ENCODE measurements around the gene ING2.
"Not testable (repeated sequence)": the region's sequence is repeated elsewhere in the genome, so short reads cannot be mapped to it uniquely, and the experiment has no call there.

The ING2 gene, protein sequence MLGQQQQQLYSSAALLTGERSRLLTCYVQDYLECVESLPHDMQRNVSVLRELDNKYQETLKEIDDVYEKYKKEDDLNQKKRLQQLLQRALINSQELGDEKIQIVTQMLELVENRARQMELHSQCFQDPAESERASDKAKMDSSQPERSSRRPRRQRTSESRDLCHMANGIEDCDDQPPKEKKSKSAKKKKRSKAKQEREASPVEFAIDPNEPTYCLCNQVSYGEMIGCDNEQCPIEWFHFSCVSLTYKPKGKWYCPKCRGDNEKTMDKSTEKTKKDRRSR

DNA sequence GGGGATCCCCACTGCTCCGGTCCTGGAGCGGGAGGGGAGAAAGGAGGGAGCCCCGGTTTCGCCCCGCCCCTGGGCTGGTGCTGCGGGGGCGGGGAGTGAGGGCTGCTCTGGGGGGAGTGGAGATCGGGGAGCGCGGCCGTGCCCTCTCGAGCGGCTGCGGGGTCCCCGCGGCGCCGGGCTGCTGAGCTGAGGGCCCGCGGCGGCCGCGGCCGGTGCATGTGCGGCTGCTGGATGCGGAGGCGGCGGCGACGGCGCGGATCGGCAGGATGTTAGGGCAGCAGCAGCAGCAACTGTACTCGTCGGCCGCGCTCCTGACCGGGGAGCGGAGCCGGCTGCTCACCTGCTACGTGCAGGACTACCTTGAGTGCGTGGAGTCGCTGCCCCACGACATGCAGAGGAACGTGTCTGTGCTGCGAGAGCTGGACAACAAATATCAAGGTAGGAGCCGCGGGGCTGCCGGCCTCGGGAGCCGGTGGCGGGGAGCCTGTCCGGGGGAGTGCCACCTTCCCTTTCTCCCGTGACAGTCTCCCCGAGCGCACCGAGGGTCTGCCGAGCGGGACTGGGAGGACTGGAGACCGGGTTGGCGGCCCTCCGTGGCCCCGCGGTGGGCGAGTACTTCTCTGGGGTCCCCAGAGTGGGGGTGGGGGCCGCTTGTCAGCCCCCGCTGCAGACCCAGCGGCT lies at the start of gene ING2:
TSS of gene ING2 (plus strand) at position 129 of the 681 bp plus-strand sequence. CDS start at position 267, 138 bp downstream.
- DNase-seq, result no peak

DNA sequence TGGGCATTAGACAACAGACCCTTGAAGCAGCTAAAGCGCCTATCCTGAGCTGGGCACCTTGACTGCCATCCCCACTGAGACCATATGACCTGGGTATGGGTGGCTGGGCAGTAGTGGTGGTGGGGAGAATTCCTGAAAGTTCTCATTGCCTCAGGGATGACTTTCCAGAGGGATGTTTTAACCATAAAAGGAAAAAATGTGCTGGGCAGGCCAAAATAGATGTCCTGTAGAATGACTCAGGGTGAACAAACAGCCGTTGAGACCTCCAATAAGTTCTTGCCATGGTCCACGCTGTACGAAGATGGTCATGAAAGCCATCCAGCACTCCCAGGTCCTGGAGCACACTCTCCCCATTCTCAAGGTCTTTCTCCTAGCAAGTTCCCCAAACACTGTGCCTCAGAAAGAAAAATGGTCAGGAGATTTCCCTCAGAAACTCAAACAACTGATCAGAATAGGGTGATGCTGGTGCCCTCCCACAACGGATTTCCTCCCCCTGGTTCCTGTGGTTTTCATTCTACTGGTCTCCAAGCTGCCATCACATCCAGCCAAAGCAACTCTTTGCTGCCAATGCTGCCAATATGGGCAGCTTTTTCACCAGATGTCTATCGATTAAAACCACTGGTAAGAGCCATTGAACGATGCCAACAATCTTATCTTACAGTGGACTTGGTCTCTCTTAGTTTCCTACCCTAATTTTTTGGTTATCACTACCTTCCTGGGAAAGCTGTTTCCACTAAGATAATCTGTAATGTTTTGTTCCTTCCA lies 49.2 kb upstream of the ING2 start:
- no peak for DNase-seq

DNA sequence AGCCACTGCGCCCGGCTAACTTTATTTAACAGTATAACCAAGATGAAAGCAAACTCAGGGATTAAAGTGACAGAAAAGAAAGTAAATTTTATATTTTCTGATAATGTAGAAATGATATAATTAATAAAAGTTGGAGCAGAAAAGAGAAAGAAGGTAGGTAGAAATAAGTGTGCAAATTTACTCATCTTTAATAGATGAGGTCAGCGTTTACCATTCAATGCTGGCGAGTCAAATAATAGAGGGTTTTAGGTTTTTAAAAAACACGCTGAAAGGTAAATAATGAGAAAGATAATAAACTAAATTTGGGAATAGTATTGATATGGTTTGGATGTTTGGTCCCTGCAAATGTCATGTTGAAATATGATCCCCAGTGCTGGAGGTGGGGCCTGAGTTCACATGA lies 46.9 kb upstream of the ING2 start:
- DNase-seq, result no peak

DNA sequence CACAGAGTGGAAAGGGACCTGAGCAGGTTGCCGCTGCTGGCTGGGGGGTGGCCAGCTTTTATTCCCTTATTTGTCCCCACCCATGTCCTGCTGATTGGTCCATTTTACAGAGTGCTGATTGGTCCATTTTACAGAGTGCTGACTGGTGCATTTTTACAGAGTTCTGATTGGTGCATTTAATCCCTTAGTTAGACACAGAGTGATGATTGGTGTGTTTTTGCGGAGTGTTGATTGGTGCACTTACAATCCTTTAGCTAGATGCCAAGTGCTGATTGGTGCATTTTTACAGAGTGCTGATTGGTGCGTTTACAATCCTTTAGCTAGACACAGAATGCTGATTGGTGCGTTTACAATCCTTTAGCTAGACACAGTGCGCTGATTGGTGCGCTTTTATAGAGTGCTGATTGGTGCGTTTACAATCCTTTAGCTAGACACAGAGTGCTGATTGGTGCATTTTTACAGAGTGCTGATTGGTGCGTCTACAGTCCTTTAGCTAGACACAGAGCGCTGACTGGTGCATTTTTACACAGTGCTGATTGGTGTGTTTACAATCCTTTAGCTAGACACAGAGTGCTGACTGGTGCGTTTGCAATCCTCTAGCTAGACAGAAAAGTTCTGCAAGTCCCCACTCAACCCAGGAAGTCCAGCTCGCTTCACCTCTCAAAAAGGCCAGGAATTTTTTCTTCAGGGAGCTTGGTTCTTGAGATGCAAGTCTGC lies 40.8 kb upstream of the ING2 start:
- DNase-seq, result not testable (repeated sequence)

DNA sequence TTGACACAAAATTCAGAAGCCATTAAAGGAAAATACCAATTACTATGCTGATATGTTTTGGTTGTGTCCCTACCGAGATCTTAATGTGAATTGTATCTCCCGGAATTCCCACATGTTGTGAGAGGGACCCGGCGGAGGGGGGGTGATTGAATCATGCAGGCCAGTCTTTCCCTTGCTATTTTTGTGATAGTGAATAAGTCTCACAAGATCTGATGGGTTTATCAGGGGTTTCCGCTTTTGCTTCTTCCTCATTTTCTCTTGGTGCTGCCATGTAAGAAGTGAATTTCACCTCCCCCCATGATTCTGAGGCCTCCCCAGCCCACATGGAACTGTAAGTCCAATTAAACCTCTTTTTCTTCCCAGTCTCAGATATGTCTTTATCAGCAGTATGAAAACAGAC lies 39.0 kb upstream of the ING2 start:
- DNase-seq, result not testable (repeated sequence)

DNA sequence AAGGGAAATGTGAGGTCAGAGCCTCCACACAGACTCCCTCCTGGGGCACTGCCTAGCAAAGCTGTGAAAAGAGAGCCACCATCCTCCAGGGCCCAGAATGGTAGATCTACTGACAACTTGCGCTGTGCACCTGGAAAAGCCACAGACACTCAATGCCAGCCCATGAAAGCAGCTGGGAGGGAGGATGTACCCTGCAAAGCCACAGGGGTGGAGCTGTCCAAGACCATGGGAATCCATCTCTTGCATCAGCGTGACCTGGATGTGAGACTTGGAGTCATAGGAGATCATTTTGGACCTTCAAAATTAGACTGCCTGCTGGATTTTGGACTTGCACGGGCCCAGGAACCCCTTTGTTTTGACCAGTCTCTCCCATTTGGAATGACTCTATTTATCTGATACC lies 37.6 kb upstream of the ING2 start:
- DNase-seq, result no peak

DNA sequence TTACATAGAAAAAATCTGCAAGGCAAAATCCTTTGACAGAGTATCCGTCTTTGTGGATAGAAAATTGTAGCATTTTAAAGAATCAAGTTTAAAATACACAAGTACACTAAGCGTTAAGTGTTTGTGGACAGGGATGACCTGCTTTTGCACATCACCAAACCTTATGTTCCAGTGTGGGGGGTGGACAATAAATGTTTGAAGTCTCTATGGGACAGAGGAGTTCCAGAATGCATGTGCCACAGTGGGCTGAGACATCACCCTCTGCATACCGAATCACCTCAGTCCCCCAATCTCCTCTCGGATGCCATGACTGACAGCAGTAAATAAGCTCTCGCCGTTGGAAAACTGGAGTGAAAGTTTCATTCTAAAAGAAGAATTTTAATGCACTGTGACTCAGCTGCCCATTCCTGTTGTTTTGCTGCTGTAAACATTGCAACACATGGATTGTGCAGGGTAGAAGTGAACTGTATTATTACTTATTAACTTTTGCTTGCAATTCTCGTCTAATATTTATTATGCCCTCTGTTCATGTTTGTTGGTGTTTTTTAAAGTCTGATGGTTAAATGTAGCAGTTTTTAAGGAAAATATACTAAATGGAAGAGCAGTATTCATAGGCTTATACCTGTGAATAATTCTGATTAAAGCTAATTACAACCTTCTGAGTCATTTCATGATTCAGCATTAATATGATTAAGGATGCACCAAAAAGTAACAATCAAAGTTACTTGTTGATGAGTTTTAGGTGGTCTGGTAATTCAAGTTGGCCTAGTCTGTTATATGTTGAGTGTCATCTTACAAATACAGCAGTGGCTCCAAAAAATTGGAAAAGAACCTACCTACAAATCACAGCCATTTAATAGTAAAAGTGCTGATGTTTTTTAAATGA lies 36.4 kb upstream of the ING2 start:
- no peak for DNase-seq

DNA sequence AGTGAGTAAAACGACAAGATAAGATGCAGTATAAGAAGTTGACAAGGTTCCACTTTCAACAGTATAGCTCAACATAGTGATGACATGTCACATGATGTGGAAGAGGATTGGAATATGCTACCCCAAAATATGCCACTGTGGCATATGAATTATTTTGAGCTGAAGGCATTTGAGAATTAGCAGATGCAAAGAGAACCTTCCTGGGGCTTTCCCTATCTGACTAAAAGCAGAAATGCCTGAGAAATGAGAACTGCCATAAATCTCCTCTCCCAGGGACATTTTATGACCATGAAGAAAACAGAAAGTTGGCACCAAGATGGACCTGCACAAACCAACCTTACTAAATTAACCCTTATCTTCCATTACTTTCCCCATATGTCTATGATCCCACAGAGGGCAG lies 35.6 kb upstream of the ING2 start:
- no peak for DNase-seq

DNA sequence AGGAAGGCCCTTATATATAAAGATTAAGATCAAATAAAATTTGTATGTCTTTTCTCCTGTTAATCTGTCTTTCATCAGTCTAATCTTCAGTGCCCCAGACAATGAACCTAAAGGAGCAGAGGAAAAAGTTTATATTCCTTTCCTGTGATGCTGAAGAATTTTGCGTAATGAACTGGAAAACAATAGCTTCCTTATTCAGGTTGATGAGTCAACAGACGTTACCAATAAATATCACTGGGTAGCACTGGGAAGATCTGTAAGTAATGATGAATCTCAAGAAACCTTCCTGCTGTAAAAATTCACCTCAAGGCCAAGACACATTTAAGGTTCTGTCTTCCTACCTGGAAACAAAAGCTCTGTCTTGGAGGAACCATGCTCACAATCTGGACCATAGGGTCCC lies 34.9 kb upstream of the ING2 start:
- no peak for DNase-seq

DNA sequence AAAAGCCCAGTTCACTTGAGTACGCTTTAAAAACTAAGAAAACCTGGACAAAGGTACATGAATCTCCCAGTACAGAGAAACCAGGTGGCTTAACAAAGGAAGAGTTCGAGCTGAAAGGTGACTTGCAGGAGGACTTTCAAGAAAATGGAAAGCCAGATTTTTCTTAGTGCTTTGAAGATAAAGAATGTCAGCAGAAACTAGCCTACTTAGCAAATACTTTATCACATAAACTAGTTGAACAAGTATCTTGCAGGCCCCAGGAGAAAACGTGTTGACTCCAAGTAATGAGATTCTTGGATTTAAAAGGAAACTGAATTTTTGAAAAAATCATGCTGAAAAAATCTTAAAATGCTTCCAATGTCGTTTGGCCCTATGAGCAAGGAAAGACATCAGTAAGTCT lies 34.0 kb upstream of the ING2 start:
- DNase-seq, result no peak

DNA sequence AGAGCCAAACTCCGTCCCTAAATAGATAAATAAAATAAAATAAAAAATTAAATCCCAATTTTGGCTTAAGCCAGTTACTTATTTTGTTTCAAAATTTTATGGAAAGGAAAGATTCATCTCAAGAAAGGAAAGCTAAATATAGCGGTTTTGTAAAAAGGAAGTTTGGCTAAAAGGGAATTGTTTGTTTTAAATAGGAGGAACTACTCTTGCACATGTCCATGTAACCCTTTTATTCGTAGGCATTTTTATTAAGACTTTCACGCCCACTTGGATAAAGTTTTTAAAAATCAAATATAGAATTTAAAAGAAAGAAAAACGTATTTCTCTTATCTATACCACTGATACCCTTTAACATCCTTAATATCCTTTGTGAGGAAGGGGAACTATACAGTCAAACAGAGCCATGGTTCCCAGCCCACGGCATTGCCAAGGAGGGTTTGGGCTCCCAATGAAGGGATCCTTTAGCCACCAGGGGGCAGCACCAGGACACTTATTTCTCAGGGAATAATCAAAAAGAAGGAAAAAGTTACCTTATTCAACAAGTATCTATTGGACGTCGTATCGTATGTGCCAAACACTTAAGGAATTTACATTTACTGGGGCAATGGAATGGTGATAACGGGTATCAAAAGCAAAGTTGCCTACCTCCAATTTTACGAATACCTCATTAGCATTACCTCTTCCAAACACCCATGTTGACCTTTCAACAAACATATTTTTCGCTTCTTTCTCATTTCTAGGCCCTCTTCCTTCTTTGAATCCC lies 32.7 kb upstream of the ING2 start:
- DNase-seq, result peak; percentile 87

DNA sequence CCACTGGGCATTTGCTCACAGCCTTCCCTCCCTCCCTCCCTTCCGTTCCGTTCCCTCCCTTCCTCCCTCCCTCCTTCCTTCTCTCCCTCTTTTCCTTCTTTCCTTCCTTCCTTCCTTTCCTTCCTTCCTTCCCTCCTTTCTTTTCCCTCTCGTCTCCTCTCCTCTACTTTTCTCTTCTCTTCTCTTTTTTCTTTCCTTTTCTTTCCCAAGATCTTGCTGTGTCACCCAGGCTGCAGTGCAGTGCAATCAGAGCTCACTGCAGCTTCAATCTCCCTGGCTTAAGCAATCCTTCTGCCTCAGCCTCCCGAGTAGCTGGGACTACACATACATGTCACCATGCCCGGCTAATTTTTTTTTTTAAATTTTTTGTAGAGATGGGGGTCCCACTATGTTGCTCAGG lies 26.7 kb upstream of the ING2 start:
- no peak for DNase-seq

DNA sequence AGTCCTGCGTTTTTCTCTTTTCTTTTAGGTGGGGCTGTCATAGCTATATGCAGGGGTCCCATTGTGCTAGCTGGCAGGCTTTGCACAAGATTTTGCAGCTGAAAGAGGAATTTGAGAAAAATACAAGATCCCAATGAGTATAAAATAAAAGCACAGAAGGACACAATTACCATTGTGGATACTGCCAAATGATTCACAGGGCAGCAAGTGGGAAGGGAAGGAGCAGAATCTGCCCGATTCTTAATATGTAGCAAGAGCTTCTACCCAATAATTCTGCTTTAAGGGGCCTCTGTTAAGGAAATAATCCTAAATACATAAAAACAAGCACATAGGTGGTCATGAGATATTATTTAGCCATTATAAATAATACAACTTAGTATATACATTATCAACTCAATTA lies 25.9 kb upstream of the ING2 start:
- no peak for DNase-seq

DNA sequence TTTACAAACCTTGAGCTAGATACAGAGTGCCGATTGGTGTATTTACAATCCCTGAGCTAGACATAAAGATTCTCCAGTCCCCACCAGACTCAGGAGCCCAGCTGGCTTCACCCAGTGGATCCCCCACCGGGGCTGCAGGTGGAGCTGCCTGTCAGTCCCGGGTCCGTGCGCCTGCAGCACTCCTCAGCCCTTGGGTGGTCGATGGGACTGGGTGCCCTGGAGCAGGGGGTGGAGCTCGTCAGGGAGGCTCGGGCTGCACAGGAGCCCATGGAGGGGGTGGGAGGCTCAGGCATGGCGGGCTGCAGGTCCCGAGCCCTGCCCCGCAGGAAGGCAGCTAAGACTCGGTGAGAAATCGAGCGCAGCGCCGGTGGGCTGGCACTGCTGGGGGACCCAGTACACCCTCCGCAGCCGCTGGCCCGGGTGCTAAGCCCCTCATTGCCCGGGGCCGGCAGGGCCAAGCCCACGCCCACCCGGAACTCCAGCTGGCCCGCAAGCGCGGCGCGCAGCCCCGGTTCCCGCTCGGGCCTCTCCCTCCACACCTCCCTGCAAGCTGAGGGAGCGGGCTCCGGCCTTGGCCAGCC lies 22.3 kb upstream of the ING2 start:
- not testable (repeated sequence) for DNase-seq

DNA sequence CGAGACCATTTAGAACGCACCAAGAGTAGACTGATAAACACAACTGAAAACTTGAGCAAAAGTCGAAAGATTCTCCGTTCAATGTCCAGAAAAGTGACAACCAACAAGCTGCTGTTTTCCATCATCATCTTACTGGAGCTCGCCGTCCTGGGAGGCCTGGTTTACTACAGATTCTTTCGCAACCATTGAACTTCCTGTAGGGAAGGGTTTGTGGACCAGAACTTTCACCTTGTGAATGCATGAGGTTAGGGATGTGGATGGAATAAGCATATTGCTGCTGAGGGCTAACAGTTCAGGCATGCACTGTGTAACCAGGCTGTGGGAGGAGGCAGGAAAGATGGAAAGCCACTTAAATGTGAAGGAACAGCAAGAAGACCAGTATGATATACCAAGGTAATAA lies 20.9 kb upstream of the ING2 start:
- DNase-seq, result no peak

DNA sequence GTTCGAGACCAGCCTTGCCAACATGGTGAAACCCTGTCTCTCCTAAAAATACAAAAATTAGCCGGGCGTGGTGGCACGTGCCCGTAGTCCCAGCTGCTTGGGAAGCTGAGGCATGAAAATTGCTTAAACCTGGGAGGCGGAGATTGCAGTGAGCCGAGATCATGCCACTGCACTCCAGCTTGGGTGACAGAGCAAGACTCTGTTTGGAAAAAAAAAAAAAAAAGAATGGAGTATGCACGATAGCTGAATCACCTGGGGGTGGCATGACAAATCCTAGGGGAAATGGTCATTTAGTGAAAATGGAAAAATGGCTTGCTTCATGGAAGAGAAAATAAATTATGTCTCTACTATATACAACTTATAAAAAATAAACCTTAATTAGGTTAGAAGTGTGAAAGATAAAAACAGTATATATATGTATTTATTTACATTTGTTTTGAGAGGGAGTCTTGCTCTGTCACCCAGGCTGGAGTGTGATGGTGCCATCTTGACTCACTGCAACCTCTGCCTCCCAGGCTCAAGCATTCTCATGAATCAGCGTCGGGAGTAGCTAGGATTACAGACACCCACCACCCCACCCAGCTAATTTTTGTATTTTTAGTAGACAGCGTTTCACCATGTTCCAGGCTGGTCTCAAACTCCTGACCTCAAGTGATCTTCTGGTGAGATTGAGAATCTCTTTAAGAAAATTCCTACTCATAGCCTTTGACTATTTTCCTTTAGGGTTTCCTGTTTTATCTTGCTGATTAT lies 19.3 kb upstream of the ING2 start:
- DNase-seq, result no peak

DNA sequence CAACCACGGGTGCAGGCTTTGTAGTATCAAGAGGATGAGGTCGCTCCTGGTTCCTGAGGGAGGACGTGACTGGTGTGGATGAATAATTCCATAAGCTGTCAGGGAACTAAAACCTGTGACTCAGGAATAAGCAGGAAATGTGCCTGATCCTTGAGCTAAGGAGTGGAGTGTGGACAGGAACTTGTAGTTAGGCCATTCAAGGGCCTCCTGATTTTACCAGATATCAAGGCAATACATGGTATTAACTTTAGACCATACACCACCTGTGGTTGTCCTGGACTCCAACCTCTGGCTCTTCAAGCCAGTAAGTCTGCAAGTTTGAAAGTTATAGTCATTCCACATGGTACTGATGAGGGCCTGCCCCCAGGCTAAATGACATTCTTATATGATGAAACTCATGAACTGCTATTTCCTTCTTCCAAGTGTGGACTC lies 12.1 kb upstream of the ING2 start:
- no peak for DNase-seq

DNA sequence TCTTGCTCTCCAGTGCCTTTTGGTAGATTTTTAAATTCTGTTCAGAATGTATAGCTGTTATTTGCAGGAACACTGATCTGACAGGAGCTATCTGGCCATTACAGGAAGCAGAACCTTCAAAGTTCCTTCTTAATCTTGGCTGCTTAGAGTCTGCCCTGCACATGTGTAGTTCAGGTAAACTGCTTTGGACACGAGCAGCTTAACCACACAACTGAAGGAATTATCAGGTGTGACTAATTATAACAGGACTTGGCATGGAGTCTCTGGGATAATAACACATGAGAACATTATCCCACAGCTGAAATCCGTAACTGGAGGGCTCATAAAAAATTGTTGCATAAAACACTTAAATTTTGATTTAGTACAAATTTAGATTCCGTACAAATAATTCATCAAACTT lies 11.6 kb upstream of the ING2 start:
- DNase-seq, result no peak

DNA sequence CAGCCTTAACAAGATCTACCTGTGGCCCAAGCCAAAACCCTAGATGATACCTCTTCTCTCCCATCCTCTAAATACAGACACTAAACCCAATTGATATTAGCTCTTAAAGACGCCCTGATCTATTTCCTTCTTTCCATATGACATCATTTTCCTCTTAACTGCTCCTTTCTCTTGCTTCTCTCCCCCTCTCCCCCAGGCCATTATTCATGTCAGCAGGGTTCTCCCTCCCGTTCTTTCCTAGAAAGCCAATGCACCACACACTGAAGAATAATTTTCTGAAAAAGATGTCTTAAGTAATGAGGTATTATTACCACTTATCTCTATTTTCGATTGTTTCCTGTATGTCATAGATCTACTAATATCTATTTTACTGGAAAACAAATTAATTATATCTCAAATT lies 9.7 kb upstream of the ING2 start:
- DNase-seq, result no peak

DNA sequence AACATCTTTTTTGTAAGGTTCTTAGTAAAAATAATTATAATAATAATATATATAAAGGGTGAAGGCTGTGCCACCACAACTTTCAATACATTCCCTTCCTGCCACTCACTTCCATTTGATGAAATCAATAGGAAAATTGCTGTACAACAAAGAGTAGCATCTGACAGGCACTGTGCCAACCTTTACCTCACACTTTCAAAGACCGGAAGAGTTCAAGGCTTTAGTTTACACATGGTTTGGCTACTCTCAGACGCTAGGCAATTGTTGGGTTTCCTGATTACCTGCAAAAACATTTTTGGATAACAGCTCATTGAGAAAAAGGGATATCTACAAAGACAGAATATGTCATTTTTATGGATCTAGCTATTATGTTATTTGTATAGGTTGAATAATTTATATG lies 5.5 kb upstream of the ING2 start:
- DNase-seq, result no peak

All from right hindlimb (tissue), 1 donor.